Stimulated activated CD8-positive, alpha-beta memory T cell treated with anti-CD3 and anti-CD28 coated beads, Interleukin-4, amount 100 ng/mL, for 48 hours (primary cell): ENCODE data around the gene LRRC8D.
A peak's percentile ranks its signal among the peaks of the same experiment; 100 is the strongest.

Source experiments
- DNase-seq: peaks from one replicate; pipeline ENCODE4 v3.0.0-alpha.2; 2020

LRRC8D gene

GRCh38 chr1:89943846-89944781 lies 123.3 kb downstream of the LRRC8D start:
- no peak for DNase-seq

GRCh38 chr1:89945852-89946476 lies 125.1 kb downstream of the LRRC8D start:
- no peak for DNase-seq

- no peak for DNase-seq
Measured at GRCh38 chr1:89946532-89946931, 125.7 kb downstream of the LRRC8D start.

GRCh38 chr1:89948722-89949345 lies 128.0 kb downstream of the LRRC8D start:
- DNase-seq = no peak

GRCh38 chr1:89949991-89950624 lies 129.3 kb downstream of the LRRC8D start:
- no peak for DNase-seq

GRCh38 chr1:89950703-89951102 lies 129.9 kb downstream of the LRRC8D start:
- no peak for DNase-seq

- no peak for DNase-seq
Measured at GRCh38 chr1:89951766-89952604, 131.2 kb downstream of the LRRC8D start.

GRCh38 chr1:89952605-89953130 lies 131.8 kb downstream of the LRRC8D start:
- no peak for DNase-seq

GRCh38 chr1:89953131-89953626 lies 132.3 kb downstream of the LRRC8D start:
- peak; percentile 57 for DNase-seq

GRCh38 chr1:89953929-89954328 lies 133.1 kb downstream of the LRRC8D start:
- DNase-seq = no peak

- DNase-seq = no peak
Measured at GRCh38 chr1:89954401-89954800, 133.6 kb downstream of the LRRC8D start.

GRCh38 chr1:89955311-89956205 lies 134.7 kb downstream of the LRRC8D start:
- DNase-seq = no peak

- DNase-seq = no peak
Measured at GRCh38 chr1:89957107-89957506, 136.3 kb downstream of the LRRC8D start.

GRCh38 chr1:89958851-89959654 lies 138.2 kb downstream of the LRRC8D start:
- no peak for DNase-seq

- no peak for DNase-seq
Measured at GRCh38 chr1:89959719-89960118, 138.9 kb downstream of the LRRC8D start.

GRCh38 chr1:89962024-89962741 lies 141.4 kb downstream of the LRRC8D start:
- no peak for DNase-seq

- no peak for DNase-seq
Measured at GRCh38 chr1:89962742-89963075, 141.9 kb downstream of the LRRC8D start.

- no peak for DNase-seq
Measured at GRCh38 chr1:89965193-89965768, 144.4 kb downstream of the LRRC8D start.

- no peak for DNase-seq
Measured at GRCh38 chr1:89966656-89967055, 145.8 kb downstream of the LRRC8D start.
